Breast epithelium (tissue), 3 donors: Measurements from ENCODE around the gene PHACTR1.
"Not testable (repeated sequence)": the region's sequence is repeated elsewhere in the genome, so short reads cannot be mapped to it uniquely, and the experiment has no call there.

Source experiments
- POLR2A ChIP-seq: fragments of 450-650 bp; IDR thresholded peaks from one replicate; pipeline ENCODE4 v1.6.1; 2016; ENCODE audit warnings: antibody characterized with exemption, mild to moderate bottlenecking, moderate library complexity
- POLR2AphosphoS5 ChIP-seq, 3 donors: sonication (generic); formaldehyde crosslinking; IDR thresholded peaks; one replicate each; pipeline ENCODE4 v1.6.1; 2017; ENCODE audit warnings: antibody characterized with exemption in 3 of 3

- not testable (repeated sequence) for TF ChIP-seq POLR2A; POLR2AphosphoS5 (IDR thresholded peaks at IDR 0.05)
Observed at GRCh38 chr6:12944528-12944927, 228.0 kb downstream of the PHACTR1 start.
